Body of pancreas (tissue), 4 donors: ENCODE measurements around the gene SCGB1C2. TPM values are rescaled to one million over a fixed set of nuclear protein-coding genes. Genes with fewer than 3 reads are reported as not detected.

Experiments used
- ATAC-seq: fragments of 150-250 bp; one replicate; pipeline ENCODE4 v1.9.1; 2016
- DNase-seq, 4 donors: peaks; one replicate each; pipeline ENCODE4 v3.0.0-alpha.2; 2019
- H3K27ac ChIP-seq, 4 donors: fragments of 200-600 bp; sonication (generic); 1 replicate in 3 of 4; 2 replicates in 1 of 4; pipeline versions ENCODE4 v1.5.1 to v1.6.1; 2016 to 2019; ENCODE audit warnings: mild to moderate bottlenecking in 1 of 4, mixed read lengths in 1 of 4, moderate library complexity in 1 of 4
- H3K27me3 ChIP-seq, 2 donors: fragments of 200-600 bp; sonication (generic); one replicate each; pipeline ENCODE4 v1.6.0; 2016; ENCODE audit warnings: mild to moderate bottlenecking in 1 of 2
- H3K36me3 ChIP-seq, 2 donors: fragments of 200-600 bp; sonication (generic); replicated peaks in 1 of 2; 2 replicates each; pipeline ENCODE4 v1.5.1; 2016; ENCODE audit warnings: low read depth in 2 of 2; ENCODE audit not compliant: insufficient read depth in 1 of 2
- H3K4me1 ChIP-seq: fragments of 200-600 bp; sonication (generic); one replicate; pipeline ENCODE4 v1.6.0; 2016
- H3K4me3 ChIP-seq, 2 donors: fragments of 200-600 bp; sonication (generic); 1 replicate in 1 of 2; 2 replicates in 1 of 2; pipeline ENCODE4 v1.5.1; 2016 to 2019
- H3K9me3 ChIP-seq, 3 donors: fragments of 200-600 bp; sonication (generic); 1 replicate in 2 of 3; 2 replicates in 1 of 3; pipeline ENCODE4 v1.5.1; 2016
- POLR2A ChIP-seq, 3 donors: fragments of 450-650 bp; IDR thresholded peaks; one replicate each; pipeline ENCODE4 v1.6.1; 2016; ENCODE audit warnings: antibody characterized with exemption in 3 of 3, mild to moderate bottlenecking in 2 of 3
- WGBS, 2 donors: methylation state at CpG; one replicate each; pipeline ENCODE4 v1.1.5; 2017; 5-methylcytosine and 5-hydroxymethylcytosine counted together
- intact Hi-C: fragments of 100-400 bp; cut with DNase I; formaldehyde crosslinking; loops from one replicate; pipeline ENCODE4 v1.15.1; 2023
- total RNA-seq, 2 donors: library from RNA; depleted of rRNA; stranded (reverse); fragments of >200 nt; gene quantifications; one replicate each; pipeline ENCODE4 v1.1.0, GENCODE V29; 2016
- TF ChIP-seq, protein P1 (sequence below), 7 experiments: fragments of 450-650 bp in 4 of 7; fragments of 200-600 bp in 3 of 7; sonication (generic) in 3 of 7; IDR thresholded peaks; one replicate each; pipeline ENCODE4 v1.5.1; 2016 to 2019; ENCODE audit warnings: antibody characterized with exemption in 7 of 7

Gene SCGB1C2
- total RNA-seq, 2 donors from 2014 or later = not detected

DNA sequence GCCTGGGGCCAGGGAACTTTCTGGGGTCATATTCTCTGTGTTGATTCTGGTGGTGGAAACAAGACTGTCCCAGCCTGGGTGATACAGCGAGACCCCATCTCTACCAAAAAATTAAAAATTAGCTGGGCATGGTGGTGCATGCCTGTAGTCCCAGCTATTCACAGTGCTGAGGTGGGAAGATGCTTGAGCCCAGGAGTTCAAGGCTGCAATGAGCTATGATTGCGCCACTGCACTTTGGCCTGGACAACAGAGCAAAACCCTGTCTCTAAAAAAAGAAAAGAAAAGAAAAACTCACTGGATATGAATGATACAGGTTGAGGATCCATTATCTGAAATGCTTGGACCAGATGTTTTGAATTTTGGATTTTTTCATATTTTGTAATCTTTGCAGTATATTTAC is 13.6 kb downstream of the SCGB1C2 start:
- H3K27me3 ChIP-seq = no peaks in the 10 kb centered on the region
- no peak overlapping the region for H3K27ac ChIP-seq
- DNase-seq (no peak), ATAC-seq (no peak)
- no peak overlapping the region for H3K4me3 ChIP-seq
- 94 to 95% methylated on average over 2 of the region's 2 CpGs for WGBS, 2 donors
- no peaks in the 10 kb centered on the region for H3K9me3 ChIP-seq
- no peaks in the 10 kb centered on the region for H3K36me3 ChIP-seq
- TF ChIP-seq, protein P1, sequence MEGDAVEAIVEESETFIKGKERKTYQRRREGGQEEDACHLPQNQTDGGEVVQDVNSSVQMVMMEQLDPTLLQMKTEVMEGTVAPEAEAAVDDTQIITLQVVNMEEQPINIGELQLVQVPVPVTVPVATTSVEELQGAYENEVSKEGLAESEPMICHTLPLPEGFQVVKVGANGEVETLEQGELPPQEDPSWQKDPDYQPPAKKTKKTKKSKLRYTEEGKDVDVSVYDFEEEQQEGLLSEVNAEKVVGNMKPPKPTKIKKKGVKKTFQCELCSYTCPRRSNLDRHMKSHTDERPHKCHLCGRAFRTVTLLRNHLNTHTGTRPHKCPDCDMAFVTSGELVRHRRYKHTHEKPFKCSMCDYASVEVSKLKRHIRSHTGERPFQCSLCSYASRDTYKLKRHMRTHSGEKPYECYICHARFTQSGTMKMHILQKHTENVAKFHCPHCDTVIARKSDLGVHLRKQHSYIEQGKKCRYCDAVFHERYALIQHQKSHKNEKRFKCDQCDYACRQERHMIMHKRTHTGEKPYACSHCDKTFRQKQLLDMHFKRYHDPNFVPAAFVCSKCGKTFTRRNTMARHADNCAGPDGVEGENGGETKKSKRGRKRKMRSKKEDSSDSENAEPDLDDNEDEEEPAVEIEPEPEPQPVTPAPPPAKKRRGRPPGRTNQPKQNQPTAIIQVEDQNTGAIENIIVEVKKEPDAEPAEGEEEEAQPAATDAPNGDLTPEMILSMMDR (IDR thresholded peaks at IDR 0.05) = no peak
- no peak for TF ChIP-seq POLR2A (IDR thresholded peaks at IDR 0.05)
- intact Hi-C loops = no loop called here
- H3K4me1 ChIP-seq = no peaks in the 10 kb centered on the region

DNA sequence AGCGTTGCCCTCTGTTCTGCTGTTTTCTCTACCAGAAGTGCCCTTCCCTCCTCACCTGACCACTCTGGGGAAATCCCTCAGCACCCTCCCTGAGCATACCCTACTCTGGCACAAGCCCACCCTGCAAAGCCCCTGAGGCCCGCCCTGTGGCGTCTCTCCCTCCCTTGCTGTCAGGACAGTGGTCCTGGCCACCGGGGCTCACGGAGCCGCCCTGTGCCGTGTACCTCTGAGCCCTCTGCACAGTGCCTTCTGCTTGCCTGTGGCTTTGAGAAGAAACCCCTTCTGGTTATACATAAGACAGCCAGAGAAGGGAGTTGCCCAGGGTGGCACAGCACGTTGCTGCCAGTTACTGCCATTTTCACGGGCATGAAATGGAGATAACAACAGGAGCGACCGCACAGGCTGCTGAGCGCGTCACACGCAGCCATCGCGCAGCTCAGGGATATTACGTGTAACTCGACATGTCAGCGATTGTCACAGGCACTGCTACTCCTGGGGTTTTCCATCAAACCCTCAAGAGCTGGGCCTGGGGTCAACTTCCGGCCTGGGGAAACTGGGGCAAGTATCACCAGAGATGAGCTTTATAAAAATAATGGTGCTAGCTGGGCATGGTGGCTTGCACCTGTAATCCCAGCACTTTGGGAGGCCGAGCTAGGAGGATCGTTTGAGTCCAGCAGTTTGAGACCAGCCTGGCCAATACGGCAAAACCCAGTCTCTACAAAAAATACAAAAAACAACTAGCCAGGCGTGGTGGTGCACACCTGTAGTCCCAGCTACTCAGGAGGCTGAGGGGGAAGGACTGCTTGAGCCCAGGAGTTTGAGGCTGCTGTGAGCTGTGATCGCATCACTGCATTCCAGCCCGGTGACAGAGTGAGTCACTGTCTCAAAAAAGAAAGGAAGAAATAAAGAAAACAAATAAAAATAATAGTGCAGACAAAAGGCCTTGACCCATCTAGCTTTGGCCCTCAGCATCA is 14.8 kb downstream of the SCGB1C2 start:
- H3K4me3 ChIP-seq = no peak overlapping the region
- no peaks in the 10 kb centered on the region for H3K4me1 ChIP-seq
- no peaks in the 10 kb centered on the region for H3K36me3 ChIP-seq
- no peaks in the 10 kb centered on the region for H3K27me3 ChIP-seq
- no peak overlapping the region for H3K27ac ChIP-seq
- WGBS, 2 donors = 85 to 88% methylated on average over 21 to 26 of the region's 26 CpGs
- H3K9me3 ChIP-seq = no peaks in the 10 kb centered on the region
- TF ChIP-seq, protein P1 (IDR thresholded peaks at IDR 0.05) = no peak
- TF ChIP-seq POLR2A (IDR thresholded peaks at IDR 0.05) = no peak
- intact Hi-C loops = no loop called here
- no peak for ATAC-seq
- DNase-seq = no peak

DNA sequence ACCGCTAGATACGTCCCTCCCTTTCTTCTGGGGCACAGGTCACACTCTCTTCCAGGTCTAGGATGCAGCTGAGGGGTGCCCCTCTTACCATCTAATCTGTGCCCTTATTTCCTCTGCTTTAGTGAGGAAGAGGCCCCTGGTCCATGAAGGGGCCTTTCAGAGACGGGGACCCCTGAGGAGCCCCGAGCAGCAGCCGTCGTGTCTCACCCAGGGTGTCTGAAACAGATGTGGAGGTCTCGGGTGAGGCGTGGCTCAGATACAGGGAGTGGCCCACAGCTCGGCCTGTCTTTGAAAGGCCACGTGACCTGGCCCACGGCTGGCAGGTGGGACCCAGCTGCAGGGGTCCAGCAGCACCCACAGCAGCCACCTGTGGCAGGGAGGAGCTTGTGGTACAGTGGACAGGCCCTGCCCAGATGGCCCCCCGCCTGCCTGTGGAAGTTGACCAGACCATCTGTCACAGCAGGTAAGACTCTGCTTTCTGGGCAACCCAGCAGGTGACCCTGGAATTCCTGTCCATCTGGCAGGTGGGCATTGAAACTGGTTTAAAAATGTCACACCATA is 15.6 kb downstream of the SCGB1C2 start:
- Histone ChIP-seq H3K27me3 (no peaks in the 10 kb centered on the region), H3K9me3 (no peaks in the 10 kb centered on the region), H3K36me3 (no peaks in the 10 kb centered on the region), H3K27ac (no peak overlapping the region), H3K4me3 (no peak overlapping the region), H3K4me1 (no peaks in the 10 kb centered on the region)
- no peak for ATAC-seq
- TF ChIP-seq, protein P1 (IDR thresholded peaks at IDR 0.05) = no peak
- TF ChIP-seq POLR2A (IDR thresholded peaks at IDR 0.05) = no peak
- DNase-seq = no peak
- WGBS, 2 donors = 90 to 95% methylated on average over 8 to 11 of the region's 12 CpGs
- intact Hi-C loops = no loop called here

DNA sequence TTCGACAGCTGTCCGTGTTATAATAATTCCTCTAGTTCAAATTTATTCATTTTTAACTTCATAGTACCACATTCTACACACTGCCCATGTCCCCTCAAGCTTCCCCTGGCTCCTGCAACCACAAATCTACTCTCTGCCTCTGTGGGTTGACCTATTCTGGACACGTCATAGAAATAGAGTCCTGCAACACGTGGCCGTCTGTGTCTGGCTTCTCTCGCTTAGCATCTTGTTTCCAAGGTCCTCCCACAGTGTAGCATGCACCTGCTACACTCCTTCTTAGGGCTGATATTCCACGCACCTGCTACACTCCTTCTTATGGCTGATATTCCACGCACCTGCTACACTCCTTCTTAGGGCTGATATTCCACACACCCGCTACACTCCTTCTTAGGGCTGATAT is 16.5 kb downstream of the SCGB1C2 start:
- 84 to 87% methylated on average over 9 of the region's 9 CpGs for WGBS, 2 donors
- intact Hi-C loops = no loop called here

More for the DNA sequence above, 16.5 kb downstream of the SCGB1C2 start:
- no peak for TF ChIP-seq POLR2A (IDR thresholded peaks at IDR 0.05)
- TF ChIP-seq, protein P1 (IDR thresholded peaks at IDR 0.05) = no peak
- no peak for ATAC-seq
- no peaks in the 10 kb centered on the region for H3K4me1 ChIP-seq
- no peak overlapping the region for H3K4me3 ChIP-seq
- no peak overlapping the region for H3K27ac ChIP-seq
- no peaks in the 10 kb centered on the region for H3K36me3 ChIP-seq
- no peaks in the 10 kb centered on the region for H3K27me3 ChIP-seq
- no peaks in the 10 kb centered on the region for H3K9me3 ChIP-seq
- no peak for DNase-seq
